ENCODE data around the gene FBXL14. TPM values are rescaled to one million over a fixed set of nuclear protein-coding genes. Genes with fewer than 3 reads are reported as not detected.

The FBXL14 gene
- total and polyA plus RNA-seq, 7 donors = 2.9 to 13.8 (median 5.2) TPM

DNA sequence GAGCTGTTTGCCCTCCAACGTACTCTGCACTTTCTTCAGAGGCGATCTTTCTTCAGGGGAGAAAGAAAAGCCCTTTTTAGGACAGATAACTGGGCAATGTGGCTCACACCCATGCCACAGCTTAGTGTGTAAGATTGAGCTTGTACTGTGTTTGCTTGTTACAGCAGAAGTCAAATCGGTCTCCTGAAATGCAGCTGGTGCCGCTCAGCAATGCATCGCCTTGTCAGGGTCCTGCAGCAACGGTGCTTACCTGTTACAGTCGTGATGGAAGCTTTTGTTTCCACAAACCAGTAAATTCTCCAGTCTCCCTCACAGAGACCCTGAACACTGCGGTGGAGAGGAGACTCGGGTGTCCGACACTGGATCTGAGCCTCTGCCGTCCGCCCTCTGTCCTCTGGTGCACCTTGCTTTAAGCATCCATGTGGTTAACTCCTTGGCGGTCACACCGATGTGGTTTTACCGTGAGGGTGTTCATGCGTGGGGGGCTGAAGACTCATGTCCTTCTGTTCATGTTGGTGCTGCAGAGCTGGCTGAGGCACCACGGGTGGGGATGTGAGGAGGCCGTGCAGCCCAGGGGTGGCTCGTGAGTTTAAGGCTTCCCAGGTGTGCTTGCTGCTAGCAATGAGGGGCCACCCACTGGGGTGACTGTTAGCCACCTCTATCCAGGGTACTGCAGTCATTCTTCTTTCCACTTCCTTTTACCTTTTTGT, 47.3 kb downstream of the FBXL14 start:
- intact Hi-C loops (cut with DNase I) = no loop called here
- Histone ChIP-seq H3K27me3 (ENCODE audit: insufficient read depth in 3 of 3, low read length in 2 of 3) (peaks cover 0 to 21% (median 4%) of the 10 kb centered on the region in 3 donors), H3K27ac (no peak overlapping the region), H3K4me3 (no peak overlapping the region), H3K36me3 (ENCODE audit: insufficient read depth in 1 of 2, low read depth in 1 of 2) (no peaks in the 10 kb centered on the region), H3K9me3 (no peaks in the 10 kb centered on the region), H3K4me1 (no peaks in the 10 kb centered on the region)
- no peak for DNase-seq
- TF ChIP-seq, protein P1, sequence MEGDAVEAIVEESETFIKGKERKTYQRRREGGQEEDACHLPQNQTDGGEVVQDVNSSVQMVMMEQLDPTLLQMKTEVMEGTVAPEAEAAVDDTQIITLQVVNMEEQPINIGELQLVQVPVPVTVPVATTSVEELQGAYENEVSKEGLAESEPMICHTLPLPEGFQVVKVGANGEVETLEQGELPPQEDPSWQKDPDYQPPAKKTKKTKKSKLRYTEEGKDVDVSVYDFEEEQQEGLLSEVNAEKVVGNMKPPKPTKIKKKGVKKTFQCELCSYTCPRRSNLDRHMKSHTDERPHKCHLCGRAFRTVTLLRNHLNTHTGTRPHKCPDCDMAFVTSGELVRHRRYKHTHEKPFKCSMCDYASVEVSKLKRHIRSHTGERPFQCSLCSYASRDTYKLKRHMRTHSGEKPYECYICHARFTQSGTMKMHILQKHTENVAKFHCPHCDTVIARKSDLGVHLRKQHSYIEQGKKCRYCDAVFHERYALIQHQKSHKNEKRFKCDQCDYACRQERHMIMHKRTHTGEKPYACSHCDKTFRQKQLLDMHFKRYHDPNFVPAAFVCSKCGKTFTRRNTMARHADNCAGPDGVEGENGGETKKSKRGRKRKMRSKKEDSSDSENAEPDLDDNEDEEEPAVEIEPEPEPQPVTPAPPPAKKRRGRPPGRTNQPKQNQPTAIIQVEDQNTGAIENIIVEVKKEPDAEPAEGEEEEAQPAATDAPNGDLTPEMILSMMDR (IDR thresholded peaks at IDR 0.05) = no peak
- 74 to 80% (median 79%) methylated on average over 19 of the region's 19 CpGs for WGBS, 3 donors
- no peak for ATAC-seq

- Histone ChIP-seq H3K27me3 (ENCODE audit: insufficient read depth in 3 of 3, low read length in 2 of 3) (peaks cover 0 to 28% (median 7%) of the 10 kb centered on the region in 3 donors), H3K4me1 (no peaks in the 10 kb centered on the region), H3K27ac (no peak overlapping the region), H3K36me3 (ENCODE audit: insufficient read depth in 1 of 2, low read depth in 1 of 2) (no peaks in the 10 kb centered on the region), H3K9me3 (no peaks in the 10 kb centered on the region), H3K4me3 (no peak overlapping the region)
- TF ChIP-seq, protein P1 (IDR thresholded peaks at IDR 0.05) = peak; percentile 15
- intact Hi-C loops (cut with DNase I) = no loop called here
- 30 to 38% (median 36%) methylated on average over 7 of the region's 7 CpGs for WGBS, 3 donors
- ATAC-seq (no peak), DNase-seq (peak in 1 of 2 donors; percentile 36)
Observed at GRCh38 chr12:1544996-1545700, 49.2 kb downstream of the FBXL14 start.

DNA sequence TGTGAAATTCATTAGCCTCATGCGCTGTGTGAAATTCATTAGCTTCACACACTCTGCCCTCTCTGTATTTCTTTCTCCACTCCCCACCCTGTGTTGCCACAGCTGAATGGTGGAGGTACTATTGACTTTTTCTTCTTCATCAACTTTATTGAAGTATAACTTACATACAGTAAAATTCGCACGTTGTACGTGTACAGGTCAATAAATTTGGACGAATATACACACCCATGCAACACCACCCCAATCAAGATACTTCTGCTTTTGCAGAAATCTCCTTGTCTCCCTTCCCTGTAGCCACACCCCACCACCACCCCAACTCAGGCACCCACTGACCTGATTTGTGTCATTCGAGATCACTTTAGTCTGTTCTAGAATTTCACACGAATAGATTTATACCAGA, 51.8 kb downstream of the FBXL14 start:
- Histone ChIP-seq H3K4me3 (no peak overlapping the region), H3K4me1 (no peaks in the 10 kb centered on the region), H3K9me3 (no peaks in the 10 kb centered on the region), H3K27me3 (ENCODE audit: insufficient read depth in 3 of 3, low read length in 2 of 3) (peaks cover 0 to 25% (median 15%) of the 10 kb centered on the region in 3 donors), H3K36me3 (ENCODE audit: insufficient read depth in 1 of 2, low read depth in 1 of 2) (no peaks in the 10 kb centered on the region), H3K27ac (no peak overlapping the region)
- TF ChIP-seq, protein P1 (IDR thresholded peaks at IDR 0.05) = no peak
- WGBS, 3 donors = 77 to 91% (median 80%) methylated on average over 7 of the region's 7 CpGs
- intact Hi-C loops (cut with DNase I) = no loop called here
- DNase-seq = no peak
- ATAC-seq = no peak

GRCh38 chr12:1540690-1541089, 53.7 kb downstream of the FBXL14 start:
- ATAC-seq = no peak
- intact Hi-C loops (cut with DNase I) = no loop called here

More at GRCh38 chr12:1540690-1541089, 53.7 kb downstream of the FBXL14 start:
- H3K27ac ChIP-seq = no peak overlapping the region
- H3K36me3 ChIP-seq (ENCODE audit: insufficient read depth in 1 of 2, low read depth in 1 of 2) = no peaks in the 10 kb centered on the region
- DNase-seq = no peak
- H3K9me3 ChIP-seq = no peaks in the 10 kb centered on the region
- WGBS, 3 donors = 92 to 96% (median 94%) methylated on average over 6 of the region's 6 CpGs
- H3K4me1 ChIP-seq = no peaks in the 10 kb centered on the region
- TF ChIP-seq, protein P1 (IDR thresholded peaks at IDR 0.05) = no peak
- no peak overlapping the region for H3K4me3 ChIP-seq
- H3K27me3 ChIP-seq (ENCODE audit: insufficient read depth in 3 of 3, low read length in 2 of 3) = peaks cover 0 to 41% (median 16%) of the 10 kb centered on the region in 3 donors

All from psoas muscle (tissue), 8 donors.